IMR-90 (cell line): ENCODE data around the gene XYLT2.

ENCODE experiments used
- FOS ChIP-seq: fragments of 150-350 bp; IDR thresholded peaks from 2 replicates; pipeline ENCODE4 v1.6.1; 2016; ENCODE audit warnings: low read depth, low read length
- RCOR1 ChIP-seq: IDR thresholded peaks from 2 replicates; pipeline ENCODE4 v1.6.1; 2012; ENCODE audit warnings: mild to moderate bottlenecking, low read length, improper control_type of control experiment; ENCODE audit not compliant: insufficient replicate concordance

GRCh38 chr17:50329716-50330115 is 16.2 kb upstream of the XYLT2 start:
- TF ChIP-seq RCOR1 (no peak), FOS (no peak)
